ENCODE measurements around the gene EMP2. TPM values are rescaled to one million over a fixed set of nuclear protein-coding genes. Genes with fewer than 3 reads are reported as not detected.
A peak's percentile ranks its signal among the peaks of the same experiment; 100 is the strongest.

Gene EMP2
- total RNA-seq, 1 donor from 2014 or later = 138 TPM

- no peak for ATAC-seq
- intact Hi-C loops (cut with DNase I) = no loop called here
- DNase-seq (ENCODE audit: low spot score) = no peak
Measured at GRCh38 chr16:10612649-10613179, 32.3 kb upstream of the EMP2 start.

- DNase-seq (ENCODE audit: low spot score) = no peak
- intact Hi-C loops (cut with DNase I) = no loop called here
- ATAC-seq = no peak
Measured at GRCh38 chr16:10611825-10612342, 31.5 kb upstream of the EMP2 start.

GRCh38 chr16:10610499-10611184 is 30.2 kb upstream of the EMP2 start:
- ATAC-seq (no peak), DNase-seq (ENCODE audit: low spot score) (no peak)
- intact Hi-C loops (cut with DNase I) = no loop called here

- DNase-seq (ENCODE audit: low spot score) = no peak
- intact Hi-C loops (cut with DNase I) = no loop called here
Measured at GRCh38 chr16:10609402-10609774, 29.0 kb upstream of the EMP2 start.

GRCh38 chr16:10608687-10609401 is 28.4 kb upstream of the EMP2 start:
- peak; percentile 80 for ATAC-seq
- no peak for DNase-seq (ENCODE audit: low spot score)

More at GRCh38 chr16:10609402-10609774, 29.0 kb upstream of the EMP2 start:
- peak; percentile 74 for ATAC-seq

GRCh38 chr16:10607157-10607556 is 26.8 kb upstream of the EMP2 start:
- intact Hi-C loops (cut with DNase I) = no loop called here
- ATAC-seq (no peak), DNase-seq (ENCODE audit: low spot score) (no peak)

More at GRCh38 chr16:10608687-10609401, 28.4 kb upstream of the EMP2 start:
- intact Hi-C loops (cut with DNase I) = no loop called here

- ATAC-seq (no peak), DNase-seq (ENCODE audit: low spot score) (no peak)
- intact Hi-C loops (cut with DNase I) = no loop called here
Measured at GRCh38 chr16:10606607-10607006, 26.2 kb upstream of the EMP2 start.

- no peak for ATAC-seq
- intact Hi-C loops (cut with DNase I) = no loop called here
- DNase-seq (ENCODE audit: low spot score) = no peak
Measured at GRCh38 chr16:10605636-10606035, 25.2 kb upstream of the EMP2 start.

- peak; percentile 10 for ATAC-seq
- intact Hi-C loops (cut with DNase I) = no loop called here
- DNase-seq (ENCODE audit: low spot score) = no peak
Measured at GRCh38 chr16:10601444-10602408, 21.3 kb upstream of the EMP2 start.

GRCh38 chr16:10600782-10601443 is 20.5 kb upstream of the EMP2 start:
- no peak for DNase-seq (ENCODE audit: low spot score)
- intact Hi-C loops (cut with DNase I) = no loop called here
- ATAC-seq = peak; percentile 50

- ATAC-seq = no peak
- intact Hi-C loops (cut with DNase I) = no loop called here
- no peak for DNase-seq (ENCODE audit: low spot score)
Measured at GRCh38 chr16:10599626-10600025, 19.2 kb upstream of the EMP2 start.

- DNase-seq (ENCODE audit: low spot score) (no peak), ATAC-seq (no peak)
- intact Hi-C loops (cut with DNase I) = no loop called here
Measured at GRCh38 chr16:10598157-10598556, 17.8 kb upstream of the EMP2 start.

GRCh38 chr16:10597187-10597601 is 16.8 kb upstream of the EMP2 start:
- ATAC-seq (no peak), DNase-seq (ENCODE audit: low spot score) (no peak)
- intact Hi-C loops (cut with DNase I) = no loop called here

- intact Hi-C loops (cut with DNase I) = no loop called here
- DNase-seq (ENCODE audit: low spot score) (no peak), ATAC-seq (peak; percentile 36)
Measured at GRCh38 chr16:10594312-10594950, 14.0 kb upstream of the EMP2 start.

- DNase-seq (ENCODE audit: low spot score) (no peak), ATAC-seq (no peak)
- intact Hi-C loops (cut with DNase I) = no loop called here
Measured at GRCh38 chr16:10592611-10593010, 12.2 kb upstream of the EMP2 start.

- intact Hi-C loops (cut with DNase I) = no loop called here
- ATAC-seq = no peak
- DNase-seq (ENCODE audit: low spot score) = no peak
Measured at GRCh38 chr16:10590342-10590741, 9.9 kb upstream of the EMP2 start.

GRCh38 chr16:10589109-10589508 is 8.7 kb upstream of the EMP2 start:
- ATAC-seq (no peak), DNase-seq (ENCODE audit: low spot score) (no peak)
- intact Hi-C loops (cut with DNase I) = no loop called here

GRCh38 chr16:10587622-10588021 is 7.2 kb upstream of the EMP2 start:
- intact Hi-C loops (cut with DNase I) = no loop called here
- ATAC-seq (no peak), DNase-seq (ENCODE audit: low spot score) (no peak)
